ENCODE results near the gene CNKSR2.
A peak's percentile ranks its signal among the peaks of the same experiment; 100 is the strongest.
"Not testable (repeated sequence)": the region's sequence is repeated elsewhere in the genome, so short reads cannot be mapped to it uniquely, and the experiment has no call there.

Gene CNKSR2

GRCh38 chrX:21457718-21458117 is 83.5 kb downstream of the CNKSR2 start:
- DNase-seq = no peak

GRCh38 chrX:21469071-21469470 is 94.9 kb downstream of the CNKSR2 start:
- no peak for DNase-seq

DNA sequence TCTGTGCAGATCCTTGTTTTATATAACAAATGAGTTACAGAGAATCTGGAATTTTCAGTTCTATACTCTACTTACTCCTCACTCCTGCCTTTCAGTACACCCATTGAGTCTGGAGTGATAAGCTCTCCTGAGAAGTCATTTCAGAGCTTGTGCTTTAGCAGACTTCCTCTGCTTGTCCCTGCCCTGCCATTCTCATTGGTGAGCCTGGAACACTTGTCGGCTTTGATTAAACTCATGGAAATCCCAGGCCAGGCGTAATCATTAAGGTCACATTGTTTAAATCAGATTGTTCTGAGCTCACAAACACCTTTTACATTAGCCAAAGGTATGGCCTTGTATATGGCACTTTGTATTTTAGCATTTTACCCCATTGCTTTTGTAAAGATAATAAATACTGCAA is 102.7 kb downstream of the CNKSR2 start:
- no peak for DNase-seq

GRCh38 chrX:21479695-21480270 is 105.6 kb downstream of the CNKSR2 start:
- peak in 1 of 2 donors; percentile 35 for DNase-seq

DNA sequence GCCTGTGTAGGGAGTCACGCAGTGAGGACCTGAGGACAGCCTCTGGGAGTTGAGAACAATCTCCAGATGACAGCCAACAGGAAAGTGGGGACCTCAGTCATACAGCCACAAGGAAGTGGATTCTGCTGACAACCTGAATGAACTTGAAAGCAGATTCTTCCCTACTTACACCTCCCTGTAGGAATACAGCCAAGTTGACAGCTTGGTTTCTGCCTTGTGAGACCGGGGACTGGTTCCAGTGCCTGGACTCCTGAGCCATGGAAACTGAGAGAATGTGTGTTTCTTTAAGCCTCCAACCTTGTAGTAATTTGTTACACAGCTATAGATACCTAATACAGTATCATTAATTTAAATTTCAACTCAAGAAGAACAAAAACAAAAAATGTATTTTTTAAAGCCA is 107.5 kb downstream of the CNKSR2 start:
- DNase-seq = no peak

DNA sequence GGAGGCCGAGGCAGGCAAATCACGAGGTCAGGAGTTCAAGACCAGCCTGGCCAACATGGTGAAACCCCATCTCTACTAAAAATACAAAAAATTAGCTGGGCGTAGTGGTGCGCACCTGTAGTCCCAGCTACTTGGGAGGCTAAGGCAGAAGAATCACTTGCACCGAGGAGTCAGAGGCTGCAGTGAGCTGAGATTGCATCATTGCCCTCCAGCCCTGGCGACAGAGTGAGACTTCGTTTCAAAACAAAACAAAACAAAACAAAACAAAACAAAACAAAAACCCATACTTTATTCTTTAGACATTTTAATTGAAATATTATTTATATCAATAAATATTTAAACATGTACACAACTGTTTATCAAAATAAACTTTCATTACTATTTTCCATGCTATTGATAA is 109.8 kb downstream of the CNKSR2 start:
- not testable (repeated sequence) for DNase-seq

- DNase-seq = no peak
These were observed 113.6 kb downstream of the CNKSR2 start for GRCh38 chrX:21487832-21488231.

GRCh38 chrX:21490341-21490740 is 116.1 kb downstream of the CNKSR2 start:
- DNase-seq = no peak

- no peak for DNase-seq
These were observed 119.1 kb downstream of the CNKSR2 start for GRCh38 chrX:21493226-21493830.

DNA sequence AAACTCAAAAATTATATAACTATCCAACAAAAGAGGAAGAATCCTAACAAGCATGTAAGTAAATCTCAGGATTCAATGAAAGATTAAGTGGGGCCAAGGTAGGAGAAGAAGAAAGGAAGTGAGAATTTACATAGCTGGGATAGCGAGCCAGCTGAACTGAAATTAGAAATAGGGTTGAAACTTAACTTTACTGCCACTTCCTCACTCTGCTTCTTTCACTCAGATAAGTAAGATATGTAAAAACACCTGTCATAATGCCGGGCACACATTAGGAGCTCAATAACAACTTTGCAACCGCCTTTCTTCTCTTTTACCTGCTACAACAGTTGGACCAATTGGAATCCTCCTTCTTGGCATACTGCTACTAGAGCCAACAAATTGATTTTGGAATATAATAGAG is 129.4 kb downstream of the CNKSR2 start:
- DNase-seq = no peak

GRCh38 chrX:21509912-21510311 is 135.7 kb downstream of the CNKSR2 start:
- no peak for DNase-seq

DNA sequence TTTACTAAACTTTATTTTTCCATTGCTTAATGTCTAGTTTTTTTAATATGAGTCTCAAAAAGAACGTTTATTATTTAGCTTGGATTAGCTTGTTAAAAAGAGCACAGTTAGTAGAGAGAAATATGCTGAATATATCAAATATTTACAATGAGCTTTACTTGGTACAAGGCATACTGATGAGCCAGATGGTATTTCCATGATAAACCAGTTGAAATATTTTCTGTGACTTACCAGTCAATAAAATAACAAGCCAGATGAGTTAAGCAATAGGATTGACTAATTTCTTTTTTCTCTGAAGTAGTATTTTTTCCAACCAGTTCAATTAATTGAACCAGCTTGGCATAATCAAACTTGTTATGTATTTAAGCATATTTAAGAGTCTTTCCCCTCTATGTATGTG is 149.8 kb downstream of the CNKSR2 start:
- DNase-seq = no peak

GRCh38 chrX:21528076-21528475 is 153.9 kb downstream of the CNKSR2 start:
- no peak for DNase-seq

DNA sequence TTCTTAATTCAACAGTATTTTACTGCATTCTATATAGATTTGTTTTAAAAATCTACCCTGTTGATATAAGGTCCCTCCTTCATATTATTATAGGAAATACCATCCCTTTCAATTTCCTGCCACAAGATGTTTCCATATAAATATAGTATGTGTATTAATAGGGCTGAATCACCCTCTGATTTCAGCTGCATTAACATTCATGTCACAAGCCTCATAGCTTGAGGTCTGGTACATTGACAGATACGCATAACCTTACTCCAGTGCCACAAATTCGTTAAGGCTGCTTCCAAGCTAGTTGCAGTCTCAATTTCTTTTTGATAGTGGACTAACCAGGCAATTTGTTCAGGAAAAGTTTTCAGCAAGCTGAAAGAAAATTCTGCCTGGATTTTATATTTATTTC is 155.6 kb downstream of the CNKSR2 start:
- no peak for DNase-seq

DNA sequence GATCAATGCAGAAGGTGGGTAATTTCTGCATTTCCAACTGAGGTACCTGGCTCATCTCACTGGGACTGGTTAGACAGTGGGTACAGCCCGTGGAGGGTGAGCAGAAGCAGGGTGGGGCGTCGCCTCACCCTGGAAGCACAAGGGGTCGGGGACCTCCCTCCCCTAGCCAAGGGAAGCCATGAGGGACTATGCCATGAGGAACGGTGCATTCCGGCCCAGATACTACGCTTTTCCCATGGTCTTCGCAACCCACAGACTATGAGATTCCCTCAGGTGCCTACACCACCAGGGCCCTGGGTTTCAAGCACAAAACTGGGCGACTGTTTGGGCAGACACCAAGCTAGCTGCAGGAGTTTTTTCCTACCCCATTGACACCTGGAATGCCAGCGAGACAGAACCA is 170.4 kb downstream of the CNKSR2 start:
- DNase-seq = not testable (repeated sequence)

GRCh38 chrX:21559417-21559816 is 185.2 kb downstream of the CNKSR2 start:
- DNase-seq = no peak

DNA sequence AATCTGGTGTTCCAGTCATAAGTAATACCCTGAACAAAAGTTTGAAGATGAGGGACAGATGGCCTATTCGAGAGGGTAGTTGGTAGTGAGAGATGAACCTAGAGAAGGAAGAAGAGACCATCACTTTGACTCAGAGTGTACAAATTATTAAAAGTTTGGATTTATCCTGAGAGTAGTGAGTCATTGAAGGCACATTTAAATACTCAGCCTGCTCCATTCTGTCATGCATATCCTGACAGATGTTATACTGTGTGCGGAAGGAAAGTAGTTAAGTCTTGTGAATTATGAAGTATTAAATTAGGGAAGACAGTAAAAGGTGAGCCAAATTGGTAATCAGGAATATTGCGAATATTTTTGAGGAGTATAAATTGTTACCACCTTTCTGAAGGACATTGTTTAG is 190.8 kb downstream of the CNKSR2 start:
- no peak for DNase-seq

GRCh38 chrX:21574793-21575192 is 200.6 kb downstream of the CNKSR2 start:
- DNase-seq = no peak

- DNase-seq = no peak
These were observed 207.3 kb downstream of the CNKSR2 start for GRCh38 chrX:21581479-21581878.

- no peak for DNase-seq
These were observed 211.8 kb downstream of the CNKSR2 start for GRCh38 chrX:21586001-21586400.

GRCh38 chrX:21590012-21590776 is 216.0 kb downstream of the CNKSR2 start:
- no peak for DNase-seq

DNA sequence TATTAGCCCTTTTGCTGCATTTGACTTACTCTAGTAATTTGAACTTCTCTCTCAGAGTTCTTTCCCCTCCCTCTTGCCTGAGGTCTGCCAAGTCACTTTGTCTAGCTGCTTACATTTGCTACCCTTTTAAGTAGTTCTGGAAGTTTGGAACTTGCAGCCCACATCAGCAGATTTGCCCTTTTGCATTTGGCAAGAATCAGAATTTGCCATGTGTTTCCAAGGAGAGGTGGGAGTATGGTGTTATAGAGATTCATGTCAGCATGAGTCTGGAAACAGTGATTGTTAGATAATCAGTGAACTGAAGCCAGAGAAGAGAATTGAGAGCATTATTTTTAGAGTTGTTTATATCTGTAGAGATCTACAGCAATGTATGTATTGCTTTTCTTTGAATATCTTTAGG is 231.8 kb downstream of the CNKSR2 start:
- no peak for DNase-seq

DNA sequence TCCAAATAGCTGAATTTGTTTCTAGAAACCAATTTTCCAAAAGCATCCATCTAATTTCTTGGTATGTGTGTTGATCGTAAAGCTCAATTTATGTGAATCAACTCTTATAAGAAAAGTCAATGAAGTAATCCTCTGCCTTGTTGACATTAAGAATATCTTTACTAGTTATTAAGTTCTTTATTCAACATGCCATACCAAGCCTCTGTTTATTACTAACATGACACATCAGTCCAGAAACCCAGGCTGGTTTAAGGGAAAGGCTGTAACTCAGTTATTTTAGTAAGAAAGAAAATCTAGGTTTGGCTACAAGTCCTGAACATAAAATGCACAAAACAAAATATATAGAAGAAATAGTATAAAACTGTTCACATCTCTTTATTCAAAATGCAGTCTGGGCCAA is 235.9 kb downstream of the CNKSR2 start:
- no peak for DNase-seq

DNA sequence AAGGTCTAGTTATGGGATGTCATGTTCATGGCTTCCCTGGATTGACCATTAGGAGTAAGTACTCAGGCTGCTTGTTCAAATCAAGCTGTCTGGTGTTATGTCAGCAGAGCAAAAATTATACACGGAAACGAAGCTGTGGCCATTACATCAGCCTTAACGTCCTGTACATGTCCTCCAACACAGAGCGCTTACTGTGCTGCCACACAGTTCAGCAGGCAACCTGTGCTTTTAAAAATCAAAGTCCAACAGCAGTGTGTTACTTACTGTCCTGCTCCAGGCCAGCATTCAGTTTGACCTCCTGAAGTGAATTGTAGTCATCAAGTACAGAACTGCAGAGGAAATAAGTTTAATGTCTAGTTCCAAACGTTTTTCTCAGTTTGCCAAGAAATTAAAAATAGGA is 237.9 kb downstream of the CNKSR2 start:
- no peak for DNase-seq

GRCh38 chrX:21616386-21616785 is 242.2 kb downstream of the CNKSR2 start:
- no peak for DNase-seq
